RWPE2 (cell line): ENCODE data around the gene TMCC1.

Source experiments
- ATAC-seq: fragments of 200-7000 bp; cut with Tn5 transposase; 3 replicates; pipeline ENCODE4 v1.9.1; 2021; ENCODE audit warnings: low read depth
- DNase-seq: peaks from one replicate; pipeline ENCODE4 v3.0.0-alpha.2; 2020; ENCODE audit warnings: low spot score
- H3K27ac ChIP-seq: fragments of 450-650 bp; 2 replicates; pipeline ENCODE4 v1.5.1; 2017; ENCODE audit warnings: mild to moderate bottlenecking; ENCODE audit not compliant: poor library complexity, severe bottlenecking
- H3K27me3 ChIP-seq: fragments of 250-450 bp; sonication (Bioruptor Pico); 2 replicates; pipeline ENCODE4 v1.5.1; 2021; ENCODE audit warnings: mild to moderate bottlenecking, moderate library complexity; ENCODE audit not compliant: insufficient read depth, poor library complexity, severe bottlenecking
- H3K36me3 ChIP-seq: fragments of 250-450 bp; sonication (Bioruptor Pico); 2 replicates; pipeline ENCODE4 v1.5.1; 2020; ENCODE audit warnings: low read depth, mild to moderate bottlenecking, moderate library complexity
- H3K4me1 ChIP-seq: fragments of 250-450 bp; sonication (Bioruptor Pico); 2 replicates; pipeline ENCODE4 v1.5.1; 2021; ENCODE audit warnings: mild to moderate bottlenecking, moderate library complexity; ENCODE audit not compliant: insufficient read depth, poor library complexity, severe bottlenecking
- H3K4me3 ChIP-seq: fragments of 250-450 bp; sonication (Bioruptor Pico); 2 replicates; pipeline ENCODE4 v1.5.1; 2021; ENCODE audit warnings: mild to moderate bottlenecking, moderate library complexity; ENCODE audit not compliant: severe bottlenecking
- H3K9me3 ChIP-seq: fragments of 250-450 bp; sonication (Bioruptor Pico); 2 replicates; pipeline ENCODE4 v1.5.1; 2021; ENCODE audit warnings: mild to moderate bottlenecking, moderate library complexity; ENCODE audit not compliant: severe bottlenecking
- TF ChIP-seq, protein P1 (sequence below): fragments of 450-650 bp; IDR thresholded peaks from one replicate; pipeline ENCODE4 v1.5.1; 2017; ENCODE audit warnings: mild to moderate bottlenecking, moderate library complexity; ENCODE audit not compliant: poor library complexity, severe bottlenecking

TMCC1 gene

DNA sequence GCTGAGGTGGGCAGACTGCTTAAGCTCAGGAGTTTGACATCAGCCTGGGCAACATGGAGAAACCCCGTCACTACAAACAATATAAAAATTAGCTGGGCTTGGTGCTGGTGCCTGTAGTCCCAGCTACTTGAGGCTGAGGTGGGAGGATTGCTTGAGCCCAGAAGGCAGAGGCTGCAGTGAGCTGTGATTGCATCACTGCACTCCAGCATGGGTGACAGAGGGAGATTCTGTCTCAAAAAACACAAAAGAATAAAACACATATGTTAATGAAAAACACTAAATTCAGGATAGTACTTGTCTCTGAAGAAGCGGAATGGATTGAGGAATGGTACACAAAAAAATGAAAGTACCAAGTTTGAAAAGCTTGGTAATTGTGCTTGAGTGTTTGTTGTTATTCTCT, 159.1 kb downstream of the TMCC1 start:
- H3K4me3 ChIP-seq: no peak overlapping the region
- no peaks in the 10 kb centered on the region for H3K9me3 ChIP-seq
- no peaks in the 10 kb centered on the region for H3K27me3 ChIP-seq
- TF ChIP-seq, protein P1, sequence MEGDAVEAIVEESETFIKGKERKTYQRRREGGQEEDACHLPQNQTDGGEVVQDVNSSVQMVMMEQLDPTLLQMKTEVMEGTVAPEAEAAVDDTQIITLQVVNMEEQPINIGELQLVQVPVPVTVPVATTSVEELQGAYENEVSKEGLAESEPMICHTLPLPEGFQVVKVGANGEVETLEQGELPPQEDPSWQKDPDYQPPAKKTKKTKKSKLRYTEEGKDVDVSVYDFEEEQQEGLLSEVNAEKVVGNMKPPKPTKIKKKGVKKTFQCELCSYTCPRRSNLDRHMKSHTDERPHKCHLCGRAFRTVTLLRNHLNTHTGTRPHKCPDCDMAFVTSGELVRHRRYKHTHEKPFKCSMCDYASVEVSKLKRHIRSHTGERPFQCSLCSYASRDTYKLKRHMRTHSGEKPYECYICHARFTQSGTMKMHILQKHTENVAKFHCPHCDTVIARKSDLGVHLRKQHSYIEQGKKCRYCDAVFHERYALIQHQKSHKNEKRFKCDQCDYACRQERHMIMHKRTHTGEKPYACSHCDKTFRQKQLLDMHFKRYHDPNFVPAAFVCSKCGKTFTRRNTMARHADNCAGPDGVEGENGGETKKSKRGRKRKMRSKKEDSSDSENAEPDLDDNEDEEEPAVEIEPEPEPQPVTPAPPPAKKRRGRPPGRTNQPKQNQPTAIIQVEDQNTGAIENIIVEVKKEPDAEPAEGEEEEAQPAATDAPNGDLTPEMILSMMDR: no peak
- H3K36me3 ChIP-seq: 0 out of 2 replicates have a peak, but pooled peaks cover 16% of the 10 kb centered on the region
- DNase-seq: no peak
- no peaks in the 10 kb centered on the region for H3K4me1 ChIP-seq
- no peak for ATAC-seq
- H3K27ac ChIP-seq: no peak overlapping the region

DNA sequence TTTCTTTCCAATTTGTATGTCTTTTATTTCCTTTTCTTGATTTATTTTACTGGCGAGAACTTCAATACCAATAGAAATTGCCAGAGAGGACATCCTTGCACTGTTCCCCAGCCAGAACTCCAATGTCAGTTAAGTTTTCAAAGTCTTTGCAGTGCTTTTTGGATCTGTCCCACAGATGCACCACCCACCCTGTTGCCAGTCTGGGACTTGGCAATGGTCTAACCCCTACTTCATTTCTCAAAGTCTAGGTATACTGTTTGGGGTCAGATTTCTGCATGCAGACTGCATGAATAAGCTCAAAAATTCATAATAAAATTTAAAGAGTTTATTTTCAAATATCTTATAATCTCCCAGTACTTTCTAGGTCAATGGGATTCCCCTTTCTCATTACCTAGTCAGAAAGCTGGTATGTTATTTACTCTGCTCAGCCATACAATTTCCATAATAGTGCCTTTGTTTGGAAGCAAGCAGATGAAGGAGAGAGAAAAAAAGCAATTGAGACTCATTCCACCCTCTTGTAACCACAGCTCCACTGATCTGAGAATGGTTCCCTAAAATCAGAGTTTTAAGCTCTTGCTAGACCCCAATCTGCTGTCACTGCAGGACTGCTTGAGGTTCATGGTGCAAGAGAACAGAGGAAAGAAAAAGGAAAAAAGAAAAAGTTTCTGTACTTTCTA, 161.2 kb downstream of the TMCC1 start:
- no peaks in the 10 kb centered on the region for H3K27me3 ChIP-seq
- ATAC-seq: peak; percentile 19; the same call in 1 of the 3 replicates
- TF ChIP-seq, protein P1: no peak
- no peak overlapping the region for H3K4me3 ChIP-seq
- no peaks in the 10 kb centered on the region for H3K4me1 ChIP-seq
- H3K36me3 ChIP-seq: 0 out of 2 replicates have a peak, but pooled peaks cover 10% of the 10 kb centered on the region
- H3K9me3 ChIP-seq: no peaks in the 10 kb centered on the region
- H3K27ac ChIP-seq: no peak overlapping the region
- DNase-seq: no peak

DNA sequence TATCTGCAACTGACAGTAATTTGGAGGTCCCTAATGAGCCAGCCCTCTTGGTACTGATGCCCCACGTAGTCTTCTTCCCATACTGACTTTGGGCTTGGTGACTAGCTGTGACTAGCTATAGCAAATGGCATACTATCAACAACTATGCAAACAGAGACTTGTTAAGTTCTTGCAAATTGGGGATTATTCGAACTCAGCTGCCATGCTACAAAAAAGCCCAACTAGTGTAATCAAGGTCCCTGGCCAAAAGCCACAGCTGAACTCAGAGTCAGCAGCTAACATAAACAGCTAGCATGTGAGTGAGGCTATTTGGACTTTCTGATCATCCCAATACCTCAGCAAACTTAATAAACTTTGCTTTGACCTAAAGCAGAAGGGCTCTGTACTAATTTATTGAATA, 165.8 kb downstream of the TMCC1 start:
- TF ChIP-seq, protein P1: no peak
- Histone ChIP-seq H3K4me3 (no peak overlapping the region), H3K27me3 (no peaks in the 10 kb centered on the region), H3K4me1 (peaks cover 33% of the 10 kb centered on the region), H3K36me3 (peaks cover 3% of the 10 kb centered on the region; the same call in 1 of the 2 replicates), H3K27ac (no peak overlapping the region), H3K9me3 (no peaks in the 10 kb centered on the region)
- no peak for DNase-seq
- no peak for ATAC-seq

DNA sequence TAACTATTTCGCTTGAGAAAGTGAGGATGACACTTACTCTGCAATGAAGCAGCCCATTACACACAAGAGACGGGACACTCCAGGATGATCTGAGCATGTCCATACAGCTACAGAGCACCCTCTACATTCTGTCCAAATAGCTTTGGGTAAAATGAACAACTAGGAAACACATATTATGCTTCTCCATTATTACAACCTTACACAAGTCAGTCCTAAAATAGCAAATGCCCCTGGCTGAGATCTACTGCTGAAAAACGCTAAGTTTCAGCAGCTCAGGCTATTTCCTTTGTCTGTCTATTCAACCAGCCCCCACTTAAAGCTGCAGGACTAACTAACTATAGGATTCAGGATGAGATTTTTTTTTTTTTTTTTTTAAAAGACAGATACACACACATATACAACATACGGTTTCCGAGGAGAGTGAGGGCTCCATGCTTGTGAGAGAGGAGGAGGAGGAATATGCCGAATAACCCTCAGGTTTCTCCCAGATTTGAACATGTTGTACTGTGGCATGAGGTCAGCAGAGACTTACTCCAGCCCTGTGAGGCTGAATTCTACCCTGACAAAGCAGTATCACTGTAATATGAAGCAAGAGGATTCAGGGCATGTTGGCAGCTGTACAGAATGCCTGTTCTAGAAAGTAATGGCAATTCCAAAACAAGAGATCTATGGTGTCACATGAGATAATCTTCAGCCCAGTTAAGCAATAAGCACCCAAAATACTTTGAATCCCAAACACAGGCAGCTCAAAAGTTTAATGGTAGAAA, 169.8 kb downstream of the TMCC1 start:
- no peak overlapping the region for H3K4me3 ChIP-seq

More for the DNA sequence above, 169.8 kb downstream of the TMCC1 start:
- Histone ChIP-seq H3K36me3 (peaks cover 6% of the 10 kb centered on the region), H3K27ac (peak overlapping the region; percentile 38), H3K27me3 (no peaks in the 10 kb centered on the region), H3K9me3 (no peaks in the 10 kb centered on the region), H3K4me1 (peaks cover 36% of the 10 kb centered on the region)
- TF ChIP-seq, protein P1: no peak
- ATAC-seq (peak; percentile 93), DNase-seq (no peak)
